NCI-H128 (cell line): ENCODE measurements around the gene GUK1.

ENCODE experiments used
- DNase-seq: peaks from one replicate; lab custom pipeline; 2025; ENCODE audit not compliant: unreplicated experiment; lab: John Stamatoyannopoulos, UW

GUK1 gene

DNA sequence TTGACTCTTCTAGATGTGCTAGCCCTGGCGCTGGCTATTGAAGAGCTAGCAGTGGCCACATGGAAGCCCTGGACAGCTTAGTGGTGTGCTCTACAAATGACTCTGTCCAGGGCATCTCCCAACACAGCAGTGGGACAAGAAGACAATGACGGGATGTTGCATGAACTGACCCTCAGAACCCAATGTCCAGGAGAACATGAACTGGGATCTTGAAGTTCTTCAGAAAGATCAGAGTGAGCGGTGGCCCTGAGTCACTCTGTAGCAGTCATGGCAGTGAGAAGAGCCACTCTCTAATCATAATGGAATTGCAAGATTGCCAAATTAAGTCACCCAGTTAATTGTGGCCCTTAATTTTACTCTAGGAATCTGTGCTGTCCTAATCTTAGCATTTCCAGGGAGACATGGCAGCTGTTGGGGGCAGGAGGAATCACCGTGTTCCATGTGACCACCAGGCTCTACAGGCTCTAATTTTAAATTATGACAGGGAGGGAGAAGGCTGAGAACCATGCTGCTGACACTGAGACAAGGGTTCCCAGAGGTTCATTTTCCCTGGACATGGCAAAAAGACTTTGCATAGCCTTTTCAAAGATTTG lies 57.6 kb downstream of the GUK1 start:
- no peak for DNase-seq
